A549 treated with ZK216348 at 1 μM for 4 hours (cell line): ENCODE results near the gene MRC1. TPM values are rescaled to one million over a fixed set of nuclear protein-coding genes. Genes with fewer than 3 reads are reported as not detected.

Source experiments
- total RNA-seq: library from RNA; stranded (reverse); fragments of 200-300 nt; extraction: Qiagen RNA extraction; gene quantifications from 5 replicates; pipeline ENCODE4 v1.2.3, GENCODE V29; 2022; ENCODE audit warnings: low read depth

MRC1 gene
- not detected in 5 replicates for total RNA-seq

DNA sequence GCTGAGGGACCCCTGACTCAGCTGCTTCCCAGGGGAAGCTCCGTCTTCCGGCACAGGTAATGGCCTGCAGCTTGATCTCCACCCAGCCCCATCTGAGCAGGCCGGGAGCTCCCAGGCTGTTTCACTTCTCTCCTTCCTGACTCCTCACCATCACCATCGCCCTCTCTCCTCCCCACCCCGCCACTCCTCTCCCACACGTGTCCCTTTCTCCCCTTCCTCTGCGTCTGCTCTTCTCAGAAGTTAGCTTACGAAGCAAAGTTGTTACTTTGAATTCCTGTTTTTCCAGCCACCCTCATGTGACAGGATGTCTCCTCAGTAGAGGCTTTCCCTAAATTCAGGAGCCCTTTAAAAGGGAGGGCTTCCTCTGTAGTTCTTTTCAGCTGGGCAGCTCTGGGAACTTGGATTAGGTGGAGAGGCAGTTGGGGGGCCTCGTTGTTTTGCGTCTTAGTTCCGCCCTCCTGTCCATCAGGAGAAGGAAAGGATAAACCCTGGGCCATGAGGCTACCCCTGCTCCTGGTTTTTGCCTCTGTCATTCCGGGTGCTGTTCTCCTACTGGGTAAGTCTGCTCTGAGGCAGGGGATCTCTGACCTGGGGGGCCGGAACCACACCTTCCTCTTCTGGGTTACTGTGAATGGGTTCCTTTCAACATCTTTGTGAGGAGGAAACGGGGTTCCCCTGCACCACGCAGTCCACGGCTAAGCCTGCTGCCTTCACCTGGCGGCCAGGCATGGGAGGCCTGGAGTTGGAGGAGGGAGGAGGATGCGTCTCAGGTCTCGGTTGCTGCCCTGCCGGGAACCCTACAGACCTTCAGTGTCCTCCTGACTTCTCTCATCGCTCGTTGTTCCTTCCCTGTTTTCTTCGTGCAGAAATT lies at the start of gene MRC1:
MRC1 (plus strand) TSS at position 378 of the 871 bp plus-strand sequence; CDS start at position 496, 118 bp downstream.

DNA sequence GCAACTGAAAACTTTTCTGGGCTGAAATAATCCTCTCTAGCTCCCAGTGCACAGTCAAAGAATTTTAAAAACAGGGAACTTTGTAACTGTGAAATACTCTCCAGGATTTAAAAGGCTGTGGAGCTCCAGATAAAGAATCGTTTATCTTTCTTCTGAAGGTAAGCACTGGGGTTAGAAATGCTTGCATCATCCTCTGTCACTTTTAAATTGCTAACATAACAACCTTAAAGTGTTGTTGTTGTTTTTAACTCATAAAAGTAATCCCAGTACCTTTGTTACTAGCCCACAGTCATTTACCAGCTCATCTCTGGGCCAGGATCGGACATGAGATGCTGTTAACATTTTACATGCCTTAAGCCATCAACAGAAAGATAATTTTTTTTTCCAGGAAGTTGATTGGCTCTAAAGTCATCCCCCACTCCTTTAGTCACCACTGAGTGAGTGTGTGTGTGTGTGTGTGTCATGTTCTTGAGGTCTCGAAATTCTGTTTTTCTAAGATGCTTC lies 142.8 kb downstream of the MRC1 start, which contains the start of gene SLC39A12:
SLC39A12 (plus strand) TSS at position 51 of the 504 bp plus-strand sequence. CDS start 1,359 bp downstream, outside the sequence.

Other genes starting within 250 kb of the MRC1 start
- 40.1 to 60.5 TPM (median 55.2 TPM) in 5 replicates for gene HACD1, start 192.0 kb upstream of the MRC1 start, total RNA-seq
- 21.0 to 29.0 TPM (median 25.7 TPM) in 5 replicates for gene STAM, start 165.2 kb upstream of the MRC1 start, total RNA-seq
- 0.04 to 0.09 TPM (median 0.05 TPM) in 5 replicates for gene TMEM236, start 57.1 kb upstream of the MRC1 start, total RNA-seq
- not detected in 5 replicates for gene SLC39A12, start 142.6 kb downstream of the MRC1 start, total RNA-seq